HepG2 (cell line): ENCODE data around the gene MAPK14. TPM values are rescaled to one million over a fixed set of nuclear protein-coding genes. Genes with fewer than 3 reads are reported as not detected.
A peak's percentile ranks its signal among the peaks of the same experiment; 100 is the strongest.

Experiments
- ARNTL ChIP-seq: sonication (generic); formaldehyde crosslinking; IDR thresholded peaks from 2 replicates; pipeline ENCODE4 v1.4.0; 2020; ENCODE audit warnings: mild to moderate bottlenecking, missing genetic modification reagents
- BCL6 ChIP-seq: IDR thresholded peaks from 2 replicates; pipeline ENCODE4 v1.6.1; 2016; ENCODE audit warnings: missing genetic modification reagents, missing compliant biosample characterization
- CBFB ChIP-seq: sonication (generic); formaldehyde crosslinking; IDR thresholded peaks from 2 replicates; pipeline ENCODE4 v1.4.0; 2020; ENCODE audit warnings: missing genetic modification reagents
- CHCHD3 ChIP-seq: sonication (generic); formaldehyde crosslinking; IDR thresholded peaks from 2 replicates; pipeline ENCODE4 v1.8.0; 2022; ENCODE audit warnings: mild to moderate bottlenecking, missing genetic modification reagents, moderate library complexity
- FOXA1 ChIP-seq, 2 experiments: fragments of 450-650 bp in 1 of 2; sonication (generic) in 1 of 2; formaldehyde crosslinking in 1 of 2; IDR thresholded peaks; 2 replicates each; pipeline versions ENCODE4 v1.4.0 to v1.6.1; 2016 to 2020; ENCODE audit warnings: missing genetic modification reagents in 1 of 2
- HMG20A ChIP-seq: IDR thresholded peaks from 2 replicates; pipeline ENCODE4 v1.6.1; 2016; ENCODE audit warnings: borderline replicate concordance
- HMGA1 ChIP-seq: sonication (generic); formaldehyde crosslinking; conservative IDR thresholded peaks from 2 replicates; pipeline ENCODE4 v1.4.0; 2020; ENCODE audit warnings: missing genetic modification reagents
- KDM5A ChIP-seq: fragments of 200-600 bp; sonication (generic); IDR thresholded peaks from 2 replicates; pipeline ENCODE4 v1.7.0; 2018; ENCODE audit warnings: antibody characterized with exemption, mild to moderate bottlenecking, low read length, borderline replicate concordance
- PHF20 ChIP-seq: sonication (generic); formaldehyde crosslinking; IDR thresholded peaks from 2 replicates; pipeline ENCODE4 v1.5.0; 2020; ENCODE audit warnings: mild to moderate bottlenecking, missing genetic modification reagents
- RBAK ChIP-seq: sonication (generic); formaldehyde crosslinking; IDR thresholded peaks from 2 replicates; pipeline ENCODE4 v1.5.1; 2020; ENCODE audit warnings: mild to moderate bottlenecking, missing genetic modification reagents
- RNF2 ChIP-seq: fragments of 450-650 bp; conservative IDR thresholded peaks from 2 replicates; pipeline ENCODE4 v1.6.1; 2016; ENCODE audit warnings: low read depth
- SAFB2 ChIP-seq: sonication (generic); formaldehyde crosslinking; IDR thresholded peaks from 2 replicates; pipeline ENCODE4 v1.5.1; 2020; ENCODE audit warnings: missing genetic modification reagents, low read depth, mild to moderate bottlenecking, borderline replicate concordance
- SALL2 ChIP-seq: sonication (generic); formaldehyde crosslinking; IDR thresholded peaks from 2 replicates; pipeline ENCODE4 v1.8.1; 2023; ENCODE audit warnings: mild to moderate bottlenecking, missing genetic modification reagents, inconsistent platforms
- SMAD9 ChIP-seq: sonication (generic); formaldehyde crosslinking; IDR thresholded peaks from 2 replicates; pipeline ENCODE4 v1.5.1; 2020; ENCODE audit warnings: mild to moderate bottlenecking, missing genetic modification reagents
- ZBTB21 ChIP-seq: sonication (generic); formaldehyde crosslinking; IDR thresholded peaks from 2 replicates; pipeline ENCODE4 v1.4.0; 2020; ENCODE audit warnings: missing genetic modification reagents
- ZNF282 ChIP-seq: fragments of 450-650 bp; IDR thresholded peaks from 2 replicates; pipeline ENCODE4 v1.6.1; 2018; ENCODE audit not compliant: partially characterized antibody
- ZNF3 ChIP-seq: IDR thresholded peaks from 2 replicates; pipeline ENCODE4 v1.7.0; 2017; ENCODE audit warnings: inconsistent platforms
- ZNF354B ChIP-seq: sonication (generic); formaldehyde crosslinking; IDR thresholded peaks from 2 replicates; pipeline ENCODE4 v1.8.0; 2022; ENCODE audit warnings: mild to moderate bottlenecking, missing genetic modification reagents
- ZNF772 ChIP-seq: sonication (generic); formaldehyde crosslinking; IDR thresholded peaks from 2 replicates; pipeline ENCODE4 v1.5.0; 2020; ENCODE audit warnings: mild to moderate bottlenecking, missing genetic modification reagents
- ZNF83 ChIP-seq: sonication (generic); formaldehyde crosslinking; IDR thresholded peaks from 2 replicates; pipeline ENCODE4 v1.4.0; 2020; ENCODE audit warnings: missing genetic modification reagents, mild to moderate bottlenecking, borderline replicate concordance
- polyA plus RNA-seq, 8 experiments: library from polyadenylated mRNA; depleted of rRNA in 3 of 8; stranded (reverse) in 7 of 8; unstranded in 1 of 8; fragments of >200 nt; fragmentation: Illumina TruSeq in 4 of 8; extraction: Trizol in 4 of 8; gene quantifications; 2 replicates each; pipeline versions ENCODE4 v1.2.1 to v1.2.3, GENCODE V29; 2011 to 2016; ENCODE audit warnings: low read depth in 4 of 8, missing spikeins in 1 of 8, mixed read lengths in 1 of 8; ENCODE audit not compliant: insufficient read depth in 1 of 8
- total RNA-seq, 5 experiments: library from RNA; depleted of rRNA; stranded (reverse); fragments of >200 nt; fragmentation: Illumina TruSeq; extraction: Trizol; gene quantifications; 2 replicates each; pipeline ENCODE4 v1.2.3, GENCODE V29; 2016; ENCODE audit warnings: low read depth in 1 of 5
- TF ChIP-seq, protein P1 (sequence below): sonication (generic); formaldehyde crosslinking; conservative IDR thresholded peaks from 2 replicates; pipeline ENCODE4 v1.5.0; 2020; ENCODE audit warnings: missing genetic modification reagents
- TF ChIP-seq, protein P2 (sequence below): sonication (generic); formaldehyde crosslinking; IDR thresholded peaks from 2 replicates; pipeline ENCODE4 v1.4.0; 2020; ENCODE audit warnings: missing genetic modification reagents
- TF ChIP-seq, protein P3 (sequence below): sonication (generic); formaldehyde crosslinking; IDR thresholded peaks from 2 replicates; pipeline ENCODE4 v1.4.0; 2020; ENCODE audit warnings: missing genetic modification reagents, borderline replicate concordance

MAPK14 gene
- total and polyA plus RNA-seq, 2 of the 13 experiments (the other 11 are each of a cell fraction or from before 2014, with no cell fraction given): 66.3 to 67.3 TPM

DNA sequence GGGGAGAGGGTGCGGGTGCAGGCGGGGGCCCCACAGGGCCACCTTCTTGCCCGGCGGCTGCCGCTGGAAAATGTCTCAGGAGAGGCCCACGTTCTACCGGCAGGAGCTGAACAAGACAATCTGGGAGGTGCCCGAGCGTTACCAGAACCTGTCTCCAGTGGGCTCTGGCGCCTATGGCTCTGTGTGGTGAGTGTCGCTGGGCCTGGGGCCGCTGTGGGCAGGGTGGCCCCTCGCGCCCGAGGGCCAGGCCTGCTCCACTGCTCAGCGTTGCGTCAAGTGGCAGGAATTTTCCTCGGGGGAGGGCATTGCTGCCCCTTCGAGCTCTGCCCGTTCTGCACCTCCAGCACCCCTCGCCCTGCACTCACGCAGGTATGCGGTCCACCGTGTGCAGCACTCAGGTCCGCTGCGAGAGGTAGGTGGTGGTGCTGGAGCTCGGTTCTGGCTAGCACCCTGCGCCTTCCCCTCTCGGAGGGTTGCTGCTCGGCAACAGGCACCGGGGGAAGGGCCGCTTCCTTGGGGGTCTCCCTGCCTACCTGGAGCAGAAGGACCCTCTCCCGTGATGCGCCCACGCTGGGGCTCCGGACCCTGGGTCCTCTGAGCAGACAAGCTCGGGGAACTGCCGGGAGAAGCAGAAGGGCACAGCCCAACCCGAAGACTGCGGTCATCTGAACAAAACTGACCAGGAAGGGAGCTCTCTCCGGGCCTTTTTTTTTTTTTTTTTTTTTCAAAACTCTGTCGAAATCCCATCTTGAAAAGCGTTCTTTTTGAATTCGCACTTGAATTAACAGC lies 674 bp downstream of the MAPK14 start (continued):
- peak; percentile 24; the same call in 1 of the 2 replicates for TF ChIP-seq BCL6 (CRISPR knock-in tag)
- TF ChIP-seq ZNF354B (CRISPR knock-in tag): no peak
- no peak for TF ChIP-seq ZNF282
- no peak for TF ChIP-seq FOXA1 (IDR thresholded peaks at IDR 0.05)
- peak; percentile 22; the same call in 1 of the 2 replicates for TF ChIP-seq FOXA1 (CRISPR knock-in tag; IDR thresholded peaks at IDR 0.05)
- TF ChIP-seq ZNF772 (CRISPR knock-in tag): 0 out of 2 replicates have a peak, but pooled peaks have one; percentile 78
- no peak for TF ChIP-seq SALL2 (CRISPR knock-in tag)
- TF ChIP-seq, protein P1, sequence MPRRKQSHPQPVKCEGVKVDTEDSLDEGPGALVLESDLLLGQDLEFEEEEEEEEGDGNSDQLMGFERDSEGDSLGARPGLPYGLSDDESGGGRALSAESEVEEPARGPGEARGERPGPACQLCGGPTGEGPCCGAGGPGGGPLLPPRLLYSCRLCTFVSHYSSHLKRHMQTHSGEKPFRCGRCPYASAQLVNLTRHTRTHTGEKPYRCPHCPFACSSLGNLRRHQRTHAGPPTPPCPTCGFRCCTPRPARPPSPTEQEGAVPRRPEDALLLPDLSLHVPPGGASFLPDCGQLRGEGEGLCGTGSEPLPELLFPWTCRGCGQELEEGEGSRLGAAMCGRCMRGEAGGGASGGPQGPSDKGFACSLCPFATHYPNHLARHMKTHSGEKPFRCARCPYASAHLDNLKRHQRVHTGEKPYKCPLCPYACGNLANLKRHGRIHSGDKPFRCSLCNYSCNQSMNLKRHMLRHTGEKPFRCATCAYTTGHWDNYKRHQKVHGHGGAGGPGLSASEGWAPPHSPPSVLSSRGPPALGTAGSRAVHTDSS (CRISPR knock-in tag): no peak
- TF ChIP-seq ZNF83 (CRISPR knock-in tag): no peak
- no peak for TF ChIP-seq RBAK (CRISPR knock-in tag)
- peak; percentile 64 for TF ChIP-seq KDM5A
- TF ChIP-seq, protein P2, sequence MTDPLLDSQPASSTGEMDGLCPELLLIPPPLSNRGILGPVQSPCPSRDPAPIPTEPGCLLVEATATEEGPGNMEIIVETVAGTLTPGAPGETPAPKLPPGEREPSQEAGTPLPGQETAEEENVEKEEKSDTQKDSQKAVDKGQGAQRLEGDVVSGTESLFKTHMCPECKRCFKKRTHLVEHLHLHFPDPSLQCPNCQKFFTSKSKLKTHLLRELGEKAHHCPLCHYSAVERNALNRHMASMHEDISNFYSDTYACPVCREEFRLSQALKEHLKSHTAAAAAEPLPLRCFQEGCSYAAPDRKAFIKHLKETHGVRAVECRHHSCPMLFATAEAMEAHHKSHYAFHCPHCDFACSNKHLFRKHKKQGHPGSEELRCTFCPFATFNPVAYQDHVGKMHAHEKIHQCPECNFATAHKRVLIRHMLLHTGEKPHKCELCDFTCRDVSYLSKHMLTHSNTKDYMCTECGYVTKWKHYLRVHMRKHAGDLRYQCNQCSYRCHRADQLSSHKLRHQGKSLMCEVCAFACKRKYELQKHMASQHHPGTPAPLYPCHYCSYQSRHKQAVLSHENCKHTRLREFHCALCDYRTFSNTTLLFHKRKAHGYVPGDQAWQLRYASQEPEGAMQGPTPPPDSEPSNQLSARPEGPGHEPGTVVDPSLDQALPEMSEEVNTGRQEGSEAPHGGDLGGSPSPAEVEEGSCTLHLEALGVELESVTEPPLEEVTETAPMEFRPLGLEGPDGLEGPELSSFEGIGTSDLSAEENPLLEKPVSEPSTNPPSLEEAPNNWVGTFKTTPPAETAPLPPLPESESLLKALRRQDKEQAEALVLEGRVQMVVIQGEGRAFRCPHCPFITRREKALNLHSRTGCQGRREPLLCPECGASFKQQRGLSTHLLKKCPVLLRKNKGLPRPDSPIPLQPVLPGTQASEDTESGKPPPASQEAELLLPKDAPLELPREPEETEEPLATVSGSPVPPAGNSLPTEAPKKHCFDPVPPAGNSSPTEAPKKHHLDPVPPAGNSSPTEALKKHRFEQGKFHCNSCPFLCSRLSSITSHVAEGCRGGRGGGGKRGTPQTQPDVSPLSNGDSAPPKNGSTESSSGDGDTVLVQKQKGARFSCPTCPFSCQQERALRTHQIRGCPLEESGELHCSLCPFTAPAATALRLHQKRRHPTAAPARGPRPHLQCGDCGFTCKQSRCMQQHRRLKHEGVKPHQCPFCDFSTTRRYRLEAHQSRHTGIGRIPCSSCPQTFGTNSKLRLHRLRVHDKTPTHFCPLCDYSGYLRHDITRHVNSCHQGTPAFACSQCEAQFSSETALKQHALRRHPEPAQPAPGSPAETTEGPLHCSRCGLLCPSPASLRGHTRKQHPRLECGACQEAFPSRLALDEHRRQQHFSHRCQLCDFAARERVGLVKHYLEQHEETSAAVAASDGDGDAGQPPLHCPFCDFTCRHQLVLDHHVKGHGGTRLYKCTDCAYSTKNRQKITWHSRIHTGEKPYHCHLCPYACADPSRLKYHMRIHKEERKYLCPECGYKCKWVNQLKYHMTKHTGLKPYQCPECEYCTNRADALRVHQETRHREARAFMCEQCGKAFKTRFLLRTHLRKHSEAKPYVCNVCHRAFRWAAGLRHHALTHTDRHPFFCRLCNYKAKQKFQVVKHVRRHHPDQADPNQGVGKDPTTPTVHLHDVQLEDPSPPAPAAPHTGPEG (CRISPR knock-in tag): peak; percentile 16
- TF ChIP-seq, protein P3, sequence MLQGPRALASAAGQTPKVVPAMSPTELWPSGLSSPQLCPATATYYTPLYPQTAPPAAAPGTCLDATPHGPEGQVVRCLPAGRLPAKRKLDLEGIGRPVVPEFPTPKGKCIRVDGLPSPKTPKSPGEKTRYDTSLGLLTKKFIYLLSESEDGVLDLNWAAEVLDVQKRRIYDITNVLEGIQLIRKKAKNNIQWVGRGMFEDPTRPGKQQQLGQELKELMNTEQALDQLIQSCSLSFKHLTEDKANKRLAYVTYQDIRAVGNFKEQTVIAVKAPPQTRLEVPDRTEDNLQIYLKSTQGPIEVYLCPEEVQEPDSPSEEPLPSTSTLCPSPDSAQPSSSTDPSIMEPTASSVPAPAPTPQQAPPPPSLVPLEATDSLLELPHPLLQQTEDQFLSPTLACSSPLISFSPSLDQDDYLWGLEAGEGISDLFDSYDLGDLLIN (CRISPR knock-in tag): no peak
- no peak for TF ChIP-seq ARNTL (CRISPR knock-in tag)
- TF ChIP-seq ZBTB21 (CRISPR knock-in tag): no peak
- TF ChIP-seq ZNF3 (CRISPR knock-in tag): no peak
- peak; percentile 24; the same call in 1 of the 2 replicates for TF ChIP-seq PHF20 (CRISPR knock-in tag)
- peak; percentile 85; the same call in 1 of the 2 replicates for TF ChIP-seq SMAD9 (CRISPR knock-in tag)
- TF ChIP-seq HMG20A: no peak
- TF ChIP-seq RNF2: no peak
- peak; percentile 83 for TF ChIP-seq CHCHD3 (CRISPR knock-in tag)
- no peak for TF ChIP-seq HMGA1 (CRISPR knock-in tag)
- TF ChIP-seq SAFB2 (CRISPR knock-in tag): 0 out of 2 replicates have a peak, but pooled peaks have one; percentile 59
- TF ChIP-seq CBFB: peak; percentile 15; the same call in 1 of the 2 replicates
